Stimulated activated CD4-positive, alpha-beta T cell treated with anti-CD3 and anti-CD28 coated beads, Interleukin-12 subunit alpha, Interleukin-12 subunit beta, amount 100 ng/mL, for 48 hours (primary cell): ENCODE measurements around the gene MRPS7.

Experiments used
- DNase-seq, 3 donors: peaks; one replicate each; pipeline ENCODE4 v3.0.0-alpha.2; 2020; ENCODE audit warnings: low read depth in 2 of 3, low spot score in 1 of 3

Gene MRPS7

GRCh38 chr17:75307957-75308731 is 46.5 kb downstream of the MRPS7 start:
- no peak for DNase-seq

DNA sequence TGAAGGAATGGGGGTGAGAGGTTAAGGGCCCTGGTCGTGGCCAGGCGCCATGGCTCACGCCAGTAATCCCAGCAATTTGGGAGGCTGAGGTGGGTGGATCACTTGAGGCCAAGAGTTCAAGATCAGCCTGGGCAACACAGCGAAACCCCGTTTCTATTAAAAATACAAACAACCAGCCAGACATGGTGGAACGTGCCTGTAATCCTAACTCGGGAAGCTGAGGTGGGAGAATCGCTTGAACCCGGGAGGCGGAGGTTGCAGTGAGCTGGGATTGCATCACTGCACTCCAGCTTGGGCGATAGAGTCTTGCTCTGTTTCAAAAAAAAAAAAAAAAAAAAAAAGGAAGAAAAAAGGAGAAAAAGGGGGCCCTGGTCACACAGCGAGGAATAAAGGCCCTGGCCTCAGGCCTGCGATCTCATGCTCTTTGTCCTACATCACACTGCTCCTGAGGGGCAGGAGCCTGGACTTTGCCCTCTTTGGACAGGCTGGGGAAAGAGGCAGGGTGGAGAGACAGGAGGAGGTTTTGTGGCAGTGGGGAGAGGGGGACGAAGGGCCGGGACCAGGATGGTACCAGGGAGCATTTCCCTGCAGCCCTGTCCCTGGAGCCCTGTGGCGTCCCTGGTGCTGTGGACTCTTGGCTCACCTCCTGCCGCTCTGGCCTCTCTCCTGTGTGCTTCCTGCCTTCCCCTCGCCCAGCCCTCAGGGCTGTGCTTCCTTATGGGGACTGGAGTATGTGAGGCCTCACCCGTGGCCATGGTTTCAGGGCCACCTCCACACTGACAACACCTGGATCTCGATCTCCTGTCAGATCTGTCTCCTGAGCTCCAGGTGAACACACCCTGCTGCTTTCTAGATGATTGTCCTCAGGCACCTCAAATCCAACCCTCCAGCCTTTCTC is 47.3 kb downstream of the MRPS7 start:
- no peak for DNase-seq

- DNase-seq, result no peak
These were observed 52.4 kb downstream of the MRPS7 start for GRCh38 chr17:75313941-75314551.

DNA sequence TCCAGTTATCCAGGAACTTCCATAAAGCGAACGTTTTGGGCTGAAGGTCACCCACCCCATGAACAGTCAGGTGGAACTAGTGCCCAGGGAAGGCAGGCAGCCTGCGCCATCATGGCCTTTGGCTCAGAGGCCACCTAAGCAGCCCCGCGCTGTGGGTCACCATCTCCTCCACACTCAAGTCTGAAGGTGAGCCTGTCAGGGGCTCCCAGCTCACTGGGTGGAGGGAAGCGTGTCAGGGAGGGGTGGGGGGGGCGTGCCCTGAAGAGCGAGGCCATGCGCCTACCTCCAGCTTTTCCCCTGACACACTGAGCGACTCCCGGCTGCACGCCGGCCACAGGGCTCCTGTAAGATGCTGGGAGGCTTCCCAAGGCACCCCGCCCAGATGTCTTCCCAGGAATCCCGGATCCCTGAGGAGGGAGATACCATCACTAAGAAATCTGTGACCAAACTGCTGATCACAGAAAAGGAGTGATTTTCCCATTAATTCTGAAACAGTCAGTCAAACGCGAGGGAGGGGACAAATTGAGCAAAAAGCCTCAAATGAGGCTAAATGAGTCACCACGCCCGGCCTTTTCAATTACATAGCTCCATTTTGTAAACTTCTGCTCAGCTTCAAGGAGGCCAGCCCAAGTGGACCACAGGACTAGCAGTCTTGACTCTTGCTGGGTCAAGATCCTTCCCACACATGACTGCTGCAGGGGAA is 54.0 kb downstream of the MRPS7 start:
- DNase-seq, result peak in 1 of 3 donors; percentile 42
